NCI-H526 treated with DMSO at 0.1 percent for 48 hours (cell line): ENCODE data around the gene CUBN.

ENCODE experiments used
- DNase-seq: peaks from one replicate; lab custom pipeline; 2025; lab: John Stamatoyannopoulos, UW

CUBN gene

DNA sequence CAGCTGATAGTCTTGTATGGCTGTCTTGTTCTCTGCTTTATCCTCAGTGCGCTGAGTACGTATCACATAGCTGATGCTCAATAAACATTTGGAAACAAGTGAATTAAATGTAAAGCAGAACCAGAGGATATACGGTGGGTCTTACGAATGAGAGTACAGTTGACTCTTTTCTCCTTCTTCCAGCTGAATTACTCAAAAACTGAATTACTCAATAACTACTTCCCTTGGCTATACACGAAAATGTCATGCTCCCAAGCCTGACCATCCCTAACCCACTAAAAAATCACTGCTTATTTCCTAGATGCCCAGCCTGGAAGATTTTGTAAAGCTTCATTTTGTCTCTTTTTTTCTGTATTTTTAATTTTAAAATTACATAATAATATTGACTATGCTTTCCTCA is 309.2 kb downstream of the CUBN start:
- no peak for DNase-seq

DNA sequence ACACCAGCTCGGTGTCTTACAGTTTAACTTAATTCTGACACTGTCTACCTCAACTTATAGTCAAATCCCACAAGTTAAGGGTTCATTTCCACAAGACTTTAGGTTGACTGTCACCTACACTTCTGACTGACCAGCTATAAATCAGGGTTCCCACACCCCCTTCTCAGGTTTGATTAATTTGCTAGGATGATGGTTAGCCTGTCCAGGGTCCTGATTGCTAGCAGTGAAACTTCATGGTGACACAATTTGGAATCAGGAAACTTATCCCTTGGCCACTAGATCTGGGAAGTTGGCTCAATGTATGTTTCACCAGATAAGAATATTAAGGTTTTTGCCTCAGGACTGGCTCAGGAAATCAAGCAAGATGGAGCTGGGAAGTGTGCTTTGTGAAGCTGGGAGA is 309.6 kb downstream of the CUBN start:
- no peak for DNase-seq

DNA sequence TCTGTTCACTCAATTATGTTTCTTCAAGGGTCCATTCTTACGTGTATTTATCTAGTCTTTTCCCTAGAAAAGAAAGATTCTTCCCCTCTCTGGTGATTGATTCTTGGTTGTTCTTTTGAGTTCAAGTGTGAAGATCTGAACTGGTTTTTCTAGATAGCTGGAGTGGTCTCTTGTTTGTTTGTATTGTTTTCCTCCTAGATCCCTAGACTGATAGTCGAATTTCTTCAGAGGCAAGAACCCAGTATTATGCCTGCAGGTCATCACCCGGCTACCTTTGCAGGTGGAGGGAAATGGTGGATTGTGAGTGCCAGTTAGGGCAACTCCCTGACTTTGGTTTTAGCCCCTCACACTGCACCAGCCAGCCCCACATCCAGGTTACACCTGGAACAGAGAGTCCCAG is 310.2 kb downstream of the CUBN start:
- no peak for DNase-seq

DNA sequence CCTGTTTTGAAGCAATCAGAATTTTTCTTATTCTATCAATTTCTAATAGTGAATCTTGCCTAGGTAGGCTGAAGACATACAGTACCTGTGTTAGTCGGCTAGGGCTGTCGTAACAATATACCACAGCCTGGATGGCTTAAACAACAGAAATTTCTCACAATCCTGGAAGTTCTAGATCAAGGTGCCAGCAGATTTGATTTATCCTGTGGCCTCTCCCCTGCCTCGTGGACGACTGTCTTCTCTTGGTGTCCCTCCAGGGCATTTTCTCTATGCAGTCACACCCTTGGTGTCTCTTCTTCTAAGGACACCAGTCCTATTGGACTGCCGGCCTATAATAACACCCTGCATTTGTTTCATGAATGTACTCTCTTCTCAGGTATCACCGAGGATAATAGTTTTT is 310.6 kb downstream of the CUBN start:
- no peak for DNase-seq

DNA sequence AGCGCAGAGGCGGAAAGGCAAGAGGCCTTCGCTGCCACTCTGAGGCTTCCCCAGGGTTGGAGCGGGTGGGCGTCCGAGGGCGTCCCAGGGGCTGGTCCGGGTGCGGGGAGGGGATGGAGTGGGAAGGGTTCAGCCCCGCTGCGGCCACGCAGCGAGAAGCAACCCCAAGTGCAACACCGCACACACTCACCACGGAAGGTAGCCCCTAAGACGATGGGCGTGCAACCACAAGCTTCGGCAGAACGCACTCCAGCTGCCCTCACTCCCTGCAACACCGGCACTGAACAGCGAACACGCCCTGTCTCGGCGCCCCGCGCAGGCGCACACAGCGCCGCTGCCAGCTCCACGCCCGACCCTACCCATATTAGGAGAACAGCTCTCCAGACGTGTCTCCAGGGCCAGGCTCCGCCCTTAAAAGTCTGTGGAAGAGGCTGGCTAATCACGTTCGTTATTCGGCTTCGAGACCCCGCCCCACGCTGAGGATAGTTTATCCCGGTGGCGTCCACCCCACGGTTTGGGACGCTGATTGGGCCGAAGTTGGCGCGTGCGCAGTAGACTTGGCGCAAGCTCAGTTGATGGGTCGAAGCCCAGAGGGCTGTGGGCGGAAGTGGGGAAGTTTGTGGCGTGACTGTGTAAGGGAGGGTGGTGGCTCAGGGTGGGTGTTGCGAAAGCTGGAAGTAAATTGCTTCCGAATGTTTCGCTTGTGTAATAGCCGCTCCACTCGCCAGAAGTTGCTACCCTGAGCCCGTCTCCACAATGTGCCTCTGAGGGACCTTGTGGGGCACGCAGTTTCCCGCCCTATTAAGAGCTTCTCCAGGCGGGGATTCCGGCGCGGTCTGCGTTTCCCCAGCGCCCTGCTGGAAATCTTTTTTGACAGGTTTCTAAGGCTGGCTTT is 312.2 kb downstream of the CUBN start, which contains the start of gene RSU1:
Gene RSU1 (minus strand): TSS at position 300 of the 895 bp plus-strand sequence. CDS start 343 bp downstream, outside the sequence.
- DNase-seq, result peak; percentile 93

DNA sequence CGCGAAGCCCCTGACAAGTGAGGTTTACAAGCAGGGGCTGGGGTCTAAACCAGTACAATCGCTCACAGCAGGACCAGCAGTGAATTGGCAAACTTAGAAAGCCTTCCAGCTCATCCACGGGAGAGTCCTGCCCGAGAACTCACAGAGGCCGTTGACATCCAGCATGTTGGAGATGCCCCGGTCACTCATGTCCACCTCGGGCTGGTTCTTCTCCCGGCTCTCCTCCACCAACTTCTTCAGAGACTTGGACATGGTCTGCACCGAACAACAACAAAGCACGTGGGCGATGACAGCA is 312.8 kb downstream of the CUBN start:
- DNase-seq, result no peak

DNA sequence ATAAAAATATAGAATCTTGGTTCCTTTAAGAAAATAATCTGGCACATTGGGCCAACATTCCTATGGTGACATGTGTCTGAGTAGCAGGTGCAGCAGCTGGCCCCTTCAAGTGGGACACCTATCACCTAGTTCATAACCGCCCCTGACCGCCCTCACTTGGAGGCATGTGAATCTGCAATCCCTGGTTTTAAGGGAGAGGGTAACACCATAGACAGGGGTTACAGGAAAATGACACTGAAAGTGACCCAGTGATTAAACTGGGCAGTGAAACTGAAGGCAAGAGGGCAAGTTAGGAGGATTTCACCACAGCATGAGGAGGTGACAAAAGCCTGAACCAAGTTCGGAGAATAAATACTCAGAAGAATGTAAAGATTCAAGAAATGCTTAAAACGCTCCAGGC is 313.4 kb downstream of the CUBN start:
- DNase-seq, result no peak

DNA sequence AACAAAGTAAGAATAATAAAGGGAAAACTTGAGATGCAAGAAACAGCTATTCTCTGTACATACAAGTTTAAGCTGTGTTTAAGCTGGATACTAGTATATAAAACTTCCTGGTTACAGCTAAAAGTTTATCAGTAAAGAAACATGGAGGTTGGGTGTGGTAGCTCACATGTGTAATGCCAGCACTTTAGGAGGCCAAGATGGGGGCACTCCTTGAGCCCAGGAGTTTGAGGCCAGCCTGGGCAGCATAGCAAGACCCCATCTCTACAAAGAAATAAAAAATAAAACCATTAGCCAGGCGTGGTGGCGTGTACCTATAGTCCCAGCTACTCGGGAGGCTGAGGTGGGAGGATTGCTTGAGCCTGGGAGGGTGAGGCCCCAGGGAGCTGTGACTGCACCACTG is 315.6 kb downstream of the CUBN start:
- no peak for DNase-seq

DNA sequence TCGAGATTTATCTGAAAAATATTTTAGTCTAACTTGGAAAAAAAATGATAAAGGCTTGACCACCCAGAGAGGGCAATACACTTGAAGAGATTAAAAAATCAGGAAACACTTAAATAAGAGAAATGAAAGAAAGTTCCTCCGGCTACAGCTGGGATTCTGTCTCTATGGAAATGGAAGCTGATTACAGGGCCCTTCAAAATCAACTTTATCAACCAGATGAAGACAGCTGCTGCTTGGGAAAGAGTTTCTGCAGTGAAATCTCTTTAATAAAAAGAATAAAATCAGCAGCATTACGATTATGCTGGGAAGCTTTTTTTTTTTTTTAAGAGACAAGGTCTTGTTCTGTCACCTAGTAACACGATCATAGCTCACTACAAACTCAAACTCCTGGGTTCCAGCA is 316.9 kb downstream of the CUBN start:
- no peak for DNase-seq

DNA sequence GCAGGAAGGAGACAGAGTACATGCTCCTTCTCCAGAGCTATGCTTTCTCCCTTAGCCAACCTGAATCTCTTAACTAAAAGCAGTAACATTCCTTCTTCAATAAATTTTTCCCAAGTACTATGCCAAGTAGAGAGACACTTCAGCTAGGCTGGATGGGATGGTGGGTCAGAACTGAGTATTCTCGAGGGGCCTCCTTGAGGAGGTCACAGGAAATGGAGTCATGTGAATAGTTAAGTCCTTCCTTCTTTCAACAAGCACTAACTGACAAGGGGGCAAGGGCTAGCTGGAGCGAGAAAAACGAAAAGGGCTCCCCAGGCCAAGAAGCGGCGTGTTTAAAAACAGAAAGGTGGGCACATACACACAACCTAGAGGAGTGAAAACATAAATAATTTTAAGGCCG is 317.8 kb downstream of the CUBN start:
- no peak for DNase-seq

DNA sequence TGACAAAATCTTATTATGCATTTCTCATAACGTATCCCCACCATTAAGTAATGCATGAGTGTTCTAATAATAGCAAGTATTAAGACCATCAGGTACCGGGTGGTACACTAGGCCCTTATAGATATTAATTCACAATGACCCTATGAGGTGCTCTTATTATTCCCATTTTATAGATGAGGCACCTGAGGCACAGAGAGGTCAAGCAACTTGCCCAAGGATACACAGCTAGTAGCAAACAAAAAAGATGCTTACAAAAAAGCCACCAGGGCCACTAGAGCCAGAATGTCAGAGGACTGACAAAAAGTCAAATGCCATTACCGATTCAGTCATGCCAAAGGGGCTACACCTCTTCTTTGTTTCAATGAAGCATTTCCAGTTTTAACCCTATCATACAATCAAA is 318.3 kb downstream of the CUBN start:
- DNase-seq, result no peak

DNA sequence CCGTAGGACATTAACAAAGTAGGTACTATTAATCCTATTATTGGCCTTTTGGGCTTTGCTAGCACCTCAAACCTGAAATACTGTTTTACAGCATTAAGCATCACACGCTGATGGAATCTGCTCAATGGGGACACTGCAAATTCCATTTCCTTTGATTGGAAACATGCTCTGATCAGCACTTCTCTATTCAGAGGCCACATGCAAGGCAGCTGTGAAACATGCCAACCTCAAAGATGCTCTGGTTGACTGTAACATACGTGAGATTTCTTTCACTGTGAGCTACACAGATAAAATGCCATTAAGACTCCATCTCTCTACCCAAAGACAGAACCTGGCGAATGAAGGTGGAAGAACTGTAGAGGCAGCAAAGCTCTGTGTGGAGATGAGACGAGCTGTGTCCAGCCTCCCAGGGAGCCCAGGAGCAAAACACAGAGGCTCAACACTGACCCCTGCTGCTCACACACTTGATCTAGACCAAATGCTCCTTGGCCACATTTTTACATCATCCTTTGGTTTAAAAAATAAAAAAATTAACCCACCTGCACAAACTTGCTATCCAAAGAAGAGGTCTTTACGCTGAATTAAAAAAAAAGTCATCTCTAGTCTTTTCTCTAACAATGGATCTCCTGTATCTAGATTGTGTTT is 320.4 kb downstream of the CUBN start:
- DNase-seq, result no peak

DNA sequence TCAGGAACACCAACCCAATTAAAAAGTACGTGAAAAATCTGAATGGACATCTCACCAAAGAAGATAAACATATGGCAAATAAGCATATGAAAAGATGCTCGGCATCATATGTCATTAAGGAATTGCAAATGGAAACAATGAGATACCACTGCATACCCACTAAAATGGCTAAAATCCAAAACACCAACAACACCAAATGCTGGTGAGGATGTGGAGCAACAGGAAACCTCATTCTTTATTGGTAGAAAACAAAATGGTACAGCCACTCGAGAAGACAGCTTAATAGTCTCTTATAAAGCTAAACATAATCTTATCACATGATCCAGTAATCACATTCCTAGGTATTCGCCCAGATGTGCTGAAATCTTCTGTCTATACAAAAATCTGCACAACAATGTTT is 325.5 kb downstream of the CUBN start:
- no peak for DNase-seq

DNA sequence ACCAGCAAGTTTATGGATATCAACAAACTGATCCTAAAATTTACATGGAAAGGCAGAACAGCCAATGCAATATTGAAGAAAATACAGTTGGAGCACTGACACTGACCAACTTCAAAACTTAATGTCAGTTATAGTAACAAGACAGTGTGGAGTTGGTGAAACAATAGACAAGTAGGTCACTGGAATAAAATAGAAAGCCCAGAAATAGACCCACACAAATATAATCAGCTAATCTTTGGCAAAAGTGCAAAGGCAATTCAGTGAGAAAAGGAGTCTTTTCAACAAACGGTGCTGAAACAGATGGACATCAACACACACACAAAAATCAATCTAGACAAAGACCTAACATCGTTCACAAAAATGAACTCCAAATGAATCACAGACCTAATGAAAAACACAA is 326.1 kb downstream of the CUBN start:
- DNase-seq, result no peak

DNA sequence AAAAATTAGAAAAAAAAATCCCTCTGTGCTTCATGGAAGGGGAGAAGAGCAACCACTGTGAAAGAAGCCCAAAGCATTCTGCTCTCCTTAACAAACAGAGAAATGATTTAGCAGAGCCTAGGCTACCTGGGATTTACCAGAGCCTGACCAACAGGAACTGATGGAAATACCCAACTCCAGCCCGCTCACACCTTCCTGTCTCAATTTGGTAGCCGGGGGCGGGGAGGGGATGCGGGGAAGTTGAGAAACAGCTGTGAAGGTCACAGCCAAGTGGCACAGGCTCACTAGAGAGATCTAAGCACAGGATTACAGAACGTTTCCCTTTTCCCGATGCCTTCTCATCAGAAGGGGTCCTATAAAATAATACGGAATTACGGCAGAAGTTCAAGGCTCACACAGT is 330.0 kb downstream of the CUBN start:
- no peak for DNase-seq

DNA sequence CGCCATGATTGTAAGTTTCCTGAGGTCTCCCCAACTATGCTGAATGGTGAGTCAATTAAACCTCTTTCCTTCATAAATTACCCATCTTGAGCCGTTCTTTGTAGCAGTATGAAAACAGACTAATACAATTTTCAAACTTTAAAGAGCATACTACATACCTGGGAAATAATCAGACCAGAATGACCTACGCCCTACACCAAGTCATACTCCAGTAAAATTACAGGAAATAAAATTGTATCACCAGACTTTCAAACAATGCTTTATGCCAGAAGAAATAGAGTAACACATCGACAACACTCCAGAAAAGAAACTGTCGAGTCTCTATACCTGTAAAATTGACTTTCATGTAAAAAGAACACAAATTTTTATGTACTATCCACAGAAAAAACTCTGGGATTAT is 331.0 kb downstream of the CUBN start:
- no peak for DNase-seq

DNA sequence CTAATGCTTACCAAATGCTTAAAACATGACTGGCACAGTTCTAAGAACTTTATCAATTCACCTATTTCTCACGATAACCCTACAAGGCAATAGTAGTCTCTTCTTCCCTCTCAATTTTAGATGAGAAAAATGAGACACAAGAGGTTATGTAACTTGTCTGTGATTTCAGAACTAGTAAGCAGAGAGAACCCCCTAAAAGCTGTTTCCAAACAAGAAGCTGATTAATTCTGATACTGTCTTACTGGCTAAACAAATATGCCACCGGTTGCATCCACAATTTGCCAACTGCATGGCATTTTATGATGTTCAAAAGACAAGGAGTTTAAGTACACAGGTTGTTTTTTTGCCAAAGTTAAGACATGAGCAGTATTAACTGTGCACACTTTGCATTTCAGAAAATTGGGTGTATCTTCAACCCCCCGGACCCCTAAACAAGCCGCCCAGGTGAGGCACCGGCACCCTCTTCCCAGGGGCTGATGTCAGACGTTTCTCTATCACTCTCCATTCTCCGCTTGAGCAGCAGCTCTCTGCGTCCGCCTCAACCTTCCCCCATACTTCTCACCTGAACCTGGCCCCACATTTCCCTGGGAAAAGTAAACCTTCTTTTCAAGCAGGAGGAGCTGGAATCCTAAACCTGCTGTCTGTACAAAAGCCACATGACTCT is 334.1 kb downstream of the CUBN start:
- no peak for DNase-seq

DNA sequence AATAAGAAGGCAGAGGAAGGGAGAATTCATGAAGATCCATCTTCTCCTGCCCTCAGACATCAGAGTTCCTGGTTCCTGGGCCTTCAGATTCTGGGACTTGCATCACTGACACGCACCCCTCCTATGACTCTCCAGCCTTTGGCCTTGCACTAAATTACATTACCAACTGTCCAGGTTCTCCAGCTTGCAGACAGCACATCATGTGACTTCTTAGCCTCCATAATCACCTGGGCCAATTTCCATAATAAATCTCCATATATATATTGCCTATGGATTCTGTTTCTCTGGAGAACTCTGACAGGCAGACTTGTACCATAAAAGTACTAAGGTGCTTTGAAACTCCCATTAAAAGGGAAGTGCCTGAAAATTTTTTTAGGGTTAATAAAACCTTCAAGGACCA is 335.6 kb downstream of the CUBN start:
- no peak for DNase-seq

DNA sequence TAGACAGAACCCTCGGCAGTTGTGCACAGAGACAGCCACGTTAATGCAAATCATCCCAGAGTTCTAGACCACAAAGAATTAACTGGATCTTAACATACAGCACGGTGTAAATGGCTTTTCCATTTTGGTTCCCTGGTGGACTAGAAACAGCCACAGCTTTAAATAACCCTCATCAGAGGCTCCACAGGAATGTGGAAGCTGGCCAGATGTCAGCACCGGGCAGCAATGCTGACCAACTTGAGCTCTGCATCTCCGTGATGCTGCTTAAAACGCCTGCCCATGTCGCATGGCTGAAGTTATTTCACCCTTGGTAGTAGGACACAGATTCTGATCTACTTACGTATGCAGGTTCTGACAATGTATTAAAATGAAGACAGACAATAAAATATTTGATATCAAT is 336.9 kb downstream of the CUBN start:
- no peak for DNase-seq

DNA sequence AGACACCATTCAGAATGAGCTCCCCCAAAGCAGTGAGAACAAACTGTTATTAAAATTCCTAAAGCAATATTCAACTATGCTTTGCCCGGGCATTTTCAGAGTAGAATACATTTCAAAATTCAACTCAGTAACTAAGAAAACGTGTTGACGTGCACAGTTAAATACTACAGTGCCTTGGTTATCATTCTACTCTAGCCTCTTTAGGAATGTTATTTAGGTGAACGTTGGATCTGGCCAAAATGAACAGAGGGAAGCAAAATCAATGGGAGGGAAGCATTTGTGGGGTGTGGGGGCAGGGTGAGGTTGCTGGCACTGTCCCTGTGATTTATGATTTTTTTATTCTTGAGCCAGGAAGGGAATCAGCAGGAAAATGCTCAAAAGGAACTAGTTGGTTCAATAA is 339.8 kb downstream of the CUBN start:
- no peak for DNase-seq

DNA sequence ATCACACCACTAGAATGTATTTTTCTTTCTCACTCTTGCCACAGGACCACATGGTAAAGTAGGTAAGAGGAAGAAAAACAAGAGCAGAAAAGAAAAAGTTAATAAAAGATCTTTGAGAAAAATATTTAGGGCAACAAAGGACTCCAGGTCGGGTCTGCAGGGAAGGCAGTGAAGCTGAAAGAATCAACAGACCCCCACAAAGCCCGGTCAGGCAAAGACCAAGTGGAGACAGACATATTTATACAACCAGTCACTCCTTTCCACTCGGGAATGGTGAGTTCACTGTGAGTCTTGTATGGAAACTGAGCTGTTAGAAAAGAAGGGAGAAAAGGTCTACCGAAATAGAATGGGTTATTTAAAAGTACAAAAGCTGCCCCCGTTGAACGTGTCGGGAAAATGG is 340.4 kb downstream of the CUBN start:
- DNase-seq, result no peak

DNA sequence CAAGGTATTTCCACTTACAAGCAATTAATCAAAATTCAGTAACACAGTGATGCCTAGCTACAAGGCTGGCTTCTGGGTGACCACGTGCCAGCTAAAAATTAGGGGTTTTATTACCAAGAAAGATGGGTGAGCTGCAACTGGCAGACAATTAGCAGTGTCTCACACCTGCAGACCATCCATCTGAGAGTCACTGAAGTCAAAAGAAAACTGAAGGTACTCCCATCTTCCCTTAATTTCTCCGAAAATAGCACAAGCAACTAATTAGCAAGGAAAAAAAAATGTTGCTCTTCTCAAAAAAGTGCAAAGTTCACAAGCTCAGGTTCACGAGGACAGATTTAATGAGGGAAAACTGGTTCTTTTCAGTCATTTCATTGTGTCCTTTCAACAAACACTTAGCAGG is 340.8 kb downstream of the CUBN start:
- no peak for DNase-seq

DNA sequence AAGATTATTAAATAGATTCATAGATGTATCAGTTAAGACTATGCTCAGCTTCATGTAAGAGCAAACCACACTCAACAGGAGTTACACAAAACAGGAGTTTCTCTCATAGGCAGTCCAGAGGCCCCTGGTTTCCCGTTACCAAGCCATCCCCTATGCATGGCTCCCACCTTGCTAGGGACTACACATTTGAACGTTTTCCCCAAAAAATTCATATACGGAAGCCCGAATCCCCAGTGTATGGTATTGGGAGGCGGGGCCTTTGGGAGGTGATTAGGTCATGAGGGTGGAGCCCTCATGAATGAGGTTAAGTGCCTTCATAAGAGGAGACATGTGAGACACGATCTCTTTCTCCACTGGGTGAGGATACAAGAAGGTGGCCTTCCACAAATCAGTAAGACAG is 341.5 kb downstream of the CUBN start:
- DNase-seq, result no peak
